Coronary artery (tissue), 2 donors: Measurements from ENCODE around the gene SMIM35.

Experiments used
- DNase-seq: peaks from one replicate; pipeline ENCODE4 v3.0.0-alpha.2; 2017; ENCODE audit warnings: low spot score
- H3K27ac ChIP-seq, 2 donors: fragments of 200-600 bp; sonication (generic); one replicate each; pipeline ENCODE4 v1.5.1; 2016 to 2019
- H3K4me3 ChIP-seq: fragments of 200-600 bp; sonication (generic); 2 replicates; pipeline ENCODE4 v1.5.1; 2016; ENCODE audit warnings: mild to moderate bottlenecking, moderate library complexity
- CTCF ChIP-seq: fragments of 200-600 bp; sonication (generic); IDR thresholded peaks from one replicate; pipeline ENCODE4 v1.5.1; 2019; ENCODE audit warnings: antibody characterized with exemption

Gene SMIM35

GRCh38 chr11:118021146-118021545 is 65.6 kb downstream of the SMIM35 start:
- no peak for TF ChIP-seq CTCF

GRCh38 chr11:118018401-118018800 is 68.4 kb downstream of the SMIM35 start:
- no peak overlapping the region for H3K27ac ChIP-seq
- no peak overlapping the region for H3K4me3 ChIP-seq
- TF ChIP-seq CTCF = no peak
- DNase-seq = no peak

More at GRCh38 chr11:118021146-118021545, 65.6 kb downstream of the SMIM35 start:
- no peak for DNase-seq
- Histone ChIP-seq H3K27ac (no peak overlapping the region), H3K4me3 (no peak overlapping the region)

- TF ChIP-seq CTCF = no peak
- Histone ChIP-seq H3K4me3 (no peak overlapping the region), H3K27ac (no peak overlapping the region)
- no peak for DNase-seq
Observed at GRCh38 chr11:118017631-118018315, 69.0 kb downstream of the SMIM35 start.

GRCh38 chr11:118017111-118017510 is 69.7 kb downstream of the SMIM35 start:
- TF ChIP-seq CTCF = no peak
- Histone ChIP-seq H3K27ac (no peak overlapping the region), H3K4me3 (no peak overlapping the region)
- DNase-seq = no peak

GRCh38 chr11:118016104-118016503 is 70.7 kb downstream of the SMIM35 start:
- DNase-seq = no peak
- H3K4me3 ChIP-seq = no peak overlapping the region
- H3K27ac ChIP-seq = no peak overlapping the region
- TF ChIP-seq CTCF = no peak

GRCh38 chr11:118015385-118015841 is 71.3 kb downstream of the SMIM35 start:
- no peak overlapping the region for H3K4me3 ChIP-seq
- no peak overlapping the region for H3K27ac ChIP-seq
- no peak for TF ChIP-seq CTCF
- DNase-seq = no peak

- Histone ChIP-seq H3K27ac (no peak overlapping the region), H3K4me3 (no peak overlapping the region)
- no peak for DNase-seq
- TF ChIP-seq CTCF = no peak
Observed at GRCh38 chr11:118014022-118014421, 72.7 kb downstream of the SMIM35 start.
